ENCODE results near the gene CD47.

Gene CD47

GRCh38 chr3:108013141-108014055 is 77.4 kb downstream of the CD47 start:
- DNase-seq (ENCODE audit: low read depth), result no peak

- no peak for DNase-seq (ENCODE audit: low read depth)
These were observed 78.5 kb downstream of the CD47 start for GRCh38 chr3:108012304-108012703.

DNA sequence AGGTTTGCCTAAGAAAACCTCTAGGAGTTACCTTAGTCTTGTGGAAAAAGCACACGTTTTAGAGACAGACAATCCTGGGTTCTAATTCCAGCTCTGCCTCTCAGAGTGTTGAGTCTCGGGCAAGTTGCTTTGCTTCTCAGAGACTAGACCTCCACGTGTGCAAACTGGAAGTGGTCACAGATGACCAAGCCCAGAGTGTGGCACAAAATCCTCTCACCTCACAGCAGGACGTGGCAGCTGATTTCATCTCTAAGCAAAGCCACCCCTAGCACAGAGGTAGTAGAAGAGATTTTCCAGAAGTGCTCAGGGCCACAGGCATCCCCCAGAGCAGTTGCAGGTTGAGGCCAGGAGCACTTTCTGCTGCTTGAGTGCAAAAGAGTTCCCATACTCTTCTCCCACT is 79.2 kb downstream of the CD47 start:
- no peak for DNase-seq (ENCODE audit: low read depth)

DNA sequence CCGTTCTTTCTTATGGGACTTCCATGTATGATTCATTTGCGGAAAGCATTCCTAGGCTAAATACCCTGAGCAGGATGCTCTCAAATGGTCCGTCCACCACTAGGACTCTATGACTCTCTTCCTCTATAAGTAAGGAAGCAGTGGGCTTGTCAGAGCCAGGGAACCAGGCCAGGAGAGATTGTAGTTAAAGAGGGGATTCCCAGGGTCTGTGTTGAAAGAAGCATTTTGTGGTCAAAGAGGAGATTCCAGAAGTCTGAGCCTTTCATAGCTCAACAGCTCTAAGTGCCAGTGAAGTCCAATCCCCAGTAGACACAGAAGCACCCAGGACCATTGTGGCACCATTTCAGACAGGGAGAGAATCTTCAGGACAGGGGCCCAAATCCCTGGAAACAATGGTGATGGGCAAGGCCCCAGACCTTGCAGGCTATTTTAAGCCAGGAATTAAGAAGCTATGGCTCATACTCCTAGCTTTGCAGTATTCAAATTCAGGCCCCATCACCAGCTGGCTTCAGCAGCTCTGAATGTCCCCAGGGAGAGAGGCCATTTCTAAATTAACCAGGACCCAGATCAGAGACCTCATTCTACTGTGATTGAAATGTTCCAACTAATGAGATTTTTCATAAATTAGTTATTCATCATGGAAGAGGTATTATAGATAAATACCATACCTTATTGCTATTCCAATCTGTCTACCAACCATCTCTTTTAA is 81.7 kb downstream of the CD47 start:
- no peak for DNase-seq (ENCODE audit: low read depth)

GRCh38 chr3:108008106-108008505 is 82.7 kb downstream of the CD47 start:
- no peak for DNase-seq (ENCODE audit: low read depth)

- DNase-seq (ENCODE audit: low read depth), result no peak
These were observed 83.9 kb downstream of the CD47 start for GRCh38 chr3:108006881-108007331.

DNA sequence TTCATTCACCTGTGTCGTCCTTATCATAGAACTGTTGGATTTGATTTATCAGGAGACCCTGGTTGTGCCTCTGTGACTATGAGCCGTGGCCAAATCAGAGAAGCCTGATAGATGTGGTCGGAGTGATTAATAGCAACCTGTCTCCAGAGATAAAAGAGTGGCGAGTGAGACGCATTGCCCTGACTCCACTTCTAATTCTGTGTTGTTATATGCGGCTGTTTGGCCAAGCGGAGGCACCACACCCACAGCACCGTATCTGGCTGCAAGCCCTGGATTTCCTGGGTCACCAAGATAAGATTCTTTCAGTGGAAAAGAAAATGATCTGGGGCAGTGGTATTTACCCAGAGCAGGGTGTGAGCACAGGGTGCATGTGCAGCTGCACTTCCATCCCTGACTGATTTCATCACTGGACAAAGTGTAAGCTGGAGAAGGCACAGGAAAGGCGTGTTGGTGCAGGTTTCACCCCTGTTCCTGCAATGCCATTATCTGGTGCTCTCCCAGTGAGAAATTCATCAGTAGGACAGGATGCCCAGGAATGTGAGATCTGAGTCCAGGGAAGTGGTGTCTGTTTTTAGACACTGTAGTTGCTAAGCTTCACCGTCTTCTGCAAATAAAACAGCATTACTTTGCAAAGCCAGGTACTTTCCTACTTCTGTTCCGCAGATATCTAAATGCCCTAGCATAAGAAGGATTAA is 84.6 kb downstream of the CD47 start:
- DNase-seq (ENCODE audit: low read depth), result no peak

DNA sequence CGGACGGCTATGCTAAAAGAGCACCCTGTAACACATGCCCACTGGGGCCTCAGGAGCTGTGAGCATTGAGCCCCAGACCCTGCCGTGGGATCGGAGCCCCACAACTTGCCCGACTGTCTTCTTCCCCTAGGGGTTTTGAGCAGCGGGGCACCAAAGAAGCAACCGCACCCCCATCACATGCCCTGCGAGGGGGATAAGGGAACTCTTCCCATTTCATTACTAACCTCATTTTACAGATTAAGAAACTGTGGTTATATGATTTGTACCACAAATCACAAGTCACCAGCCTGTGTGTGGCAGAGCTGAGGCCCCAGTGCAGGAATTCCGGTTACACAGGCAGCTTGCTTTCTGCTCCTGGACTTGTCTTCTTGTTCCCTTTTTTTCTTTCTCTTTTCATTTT is 86.2 kb downstream of the CD47 start:
- DNase-seq (ENCODE audit: low read depth), result no peak

DNA sequence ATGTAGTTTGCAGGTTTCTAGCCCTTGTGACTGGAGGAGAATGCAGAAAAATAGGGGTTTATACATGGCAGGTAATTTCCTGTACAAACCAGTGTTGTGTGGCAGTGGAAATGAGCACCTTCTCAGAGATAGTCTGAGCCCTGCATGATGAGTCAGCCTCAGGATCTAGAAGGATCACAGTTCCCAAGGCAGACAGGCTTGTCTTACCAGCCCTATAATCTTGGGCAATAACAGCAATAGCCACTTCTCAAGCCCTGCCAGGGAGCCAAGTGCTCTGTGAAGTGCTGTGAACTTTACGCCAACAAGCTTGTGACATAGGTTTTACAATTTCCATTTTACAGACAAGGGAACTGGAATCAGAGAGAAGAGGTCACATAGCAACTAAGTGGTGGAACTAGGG is 89.4 kb downstream of the CD47 start:
- DNase-seq (ENCODE audit: low read depth), result no peak

DNA sequence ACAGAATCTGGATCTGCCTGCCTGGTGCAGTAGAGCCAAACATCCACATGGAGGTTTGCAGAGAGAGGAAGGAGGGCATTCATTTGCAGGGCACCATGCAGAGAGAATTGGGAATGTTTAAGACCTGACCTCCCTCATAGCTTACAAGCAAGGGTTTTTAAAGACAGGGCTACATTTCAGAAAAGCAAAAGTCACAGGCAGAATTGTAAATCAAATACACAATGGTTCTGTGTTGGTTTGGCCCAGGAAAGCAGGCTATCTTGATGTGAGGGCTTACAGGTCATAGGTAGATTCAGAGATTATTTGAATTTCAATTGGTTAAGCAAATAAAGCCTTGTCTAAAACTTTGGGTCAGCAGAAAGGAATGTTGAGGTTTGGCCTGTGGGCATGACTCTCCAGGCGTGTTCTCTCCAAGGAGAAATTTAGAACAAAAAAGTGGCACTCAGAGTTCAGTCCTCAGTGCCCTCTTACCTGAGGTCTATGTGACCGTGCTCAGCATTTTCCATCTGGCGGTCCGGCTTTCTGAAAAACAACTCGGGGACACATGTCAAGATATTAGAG is 91.5 kb downstream of the CD47 start:
- DNase-seq (ENCODE audit: low read depth), result no peak

GRCh38 chr3:107997671-107998070 is 93.2 kb downstream of the CD47 start:
- no peak for DNase-seq (ENCODE audit: low read depth)

GRCh38 chr3:107995823-107996222 is 95.0 kb downstream of the CD47 start:
- no peak for DNase-seq (ENCODE audit: low read depth)

GRCh38 chr3:107994956-107995715 is 95.7 kb downstream of the CD47 start:
- DNase-seq (ENCODE audit: low read depth), result no peak

DNA sequence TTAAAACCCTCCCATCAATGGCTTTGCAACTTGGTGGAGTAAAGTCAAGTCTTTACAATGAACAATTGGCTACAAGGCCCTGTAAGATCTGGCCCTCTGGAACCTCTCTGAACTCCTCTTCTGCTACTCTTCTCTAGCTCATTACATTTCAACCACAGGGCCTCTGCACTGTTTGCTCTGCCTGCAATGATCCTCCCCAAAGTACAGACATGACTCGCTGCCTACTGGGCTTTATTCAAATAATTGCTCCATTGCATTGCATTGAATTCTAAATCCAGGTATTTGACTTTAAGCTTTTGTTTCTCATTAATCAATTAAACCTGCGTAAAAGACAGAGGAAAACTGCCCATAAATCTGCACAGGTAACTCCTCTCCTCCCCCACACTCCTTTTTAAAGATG is 96.7 kb downstream of the CD47 start:
- DNase-seq (ENCODE audit: low read depth), result no peak

DNA sequence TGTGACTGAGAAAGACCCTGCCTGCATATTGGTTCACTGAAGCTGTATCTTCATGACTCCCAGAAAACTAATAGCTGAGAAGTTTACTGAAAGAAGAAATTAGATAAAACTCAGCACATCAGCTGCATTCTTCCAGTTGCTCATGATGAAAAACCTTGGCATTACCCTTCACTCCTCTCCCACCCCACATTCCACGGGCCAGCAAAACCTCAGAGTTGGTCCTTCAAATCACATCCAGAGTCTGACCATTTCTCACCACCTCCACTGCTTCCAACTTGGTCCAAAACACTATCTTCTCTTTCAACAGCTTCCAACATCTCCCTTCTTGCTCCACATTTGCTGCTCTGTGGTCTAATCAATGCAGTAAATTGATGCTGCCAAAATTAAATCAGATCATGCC is 97.1 kb downstream of the CD47 start:
- DNase-seq (ENCODE audit: low read depth), result no peak

All from HS-27A (cell line).